ENCODE data around the gene GIPC2. TPM values are rescaled to one million over a fixed set of nuclear protein-coding genes. Genes with fewer than 3 reads are reported as not detected.

Gene GIPC2
- total and polyA plus RNA-seq, 2 of the 4 experiments (the other 2 are of a cell fraction): 0.07 to 0.18 TPM

GRCh38 chr1:78146205-78146771, 100.5 kb downstream of the GIPC2 start:
- no peak overlapping the region for H2BK5ac ChIP-seq (ENCODE audit: low read depth, low read length, poor library complexity, severe bottlenecking)
- no peak overlapping the region for H2AFZ ChIP-seq (replicated peaks; ENCODE audit: low read length, poor library complexity)
- no peak overlapping the region for H3K9ac ChIP-seq (ENCODE audit: low read depth, low read length)
- no peak overlapping the region for H3K4me3 ChIP-seq (ENCODE audit: insufficient read depth, low read depth, low read length)
- no peaks in the 10 kb centered on the region for H3K36me3 ChIP-seq (ENCODE audit: control insufficient read depth, insufficient read depth, low read length)
- intact Hi-C loops (cut with micrococcal nuclease) (loop anchor here (10.0 kb wide), 1 partner anchor 199 kb away; no protein-coding TSS in a partner anchor), dilution Hi-C loops (cut with HindIII; ENCODE audit: low sequenced_read_pairs, unreplicated experiment) (loop anchor here (10.0 kb wide), 1 partner anchor 459 kb away; no protein-coding TSS in a partner anchor), in situ Hi-C loops (cut with MboI; ENCODE audit: low sequenced_read_pairs) (no loop called here)
- no peaks in the 10 kb centered on the region for H3K9me1 ChIP-seq (ENCODE audit: insufficient read depth, low read length)
- H3K27ac ChIP-seq (ENCODE audit: insufficient read depth, low read length): no peak overlapping the region
- TF ChIP-seq FOS (IDR thresholded peaks at IDR 0.05; ENCODE audit: low read depth, low read length): peak; percentile 29; the same call in 1 of the 2 replicates
- TF ChIP-seq RCOR1 (IDR thresholded peaks at IDR 0.05; ENCODE audit: insufficient replicate concordance, low read length): no peak
- no peak for TF ChIP-seq ELK1 (IDR thresholded peaks at IDR 0.05; ENCODE audit: borderline replicate concordance, low read depth, low read length)
- H3K14ac ChIP-seq (replicated peaks; ENCODE audit: low read depth, low read length): no peak overlapping the region
- no peak for DNase-seq
- ChIA-PET CTCF (interaction anchor here (0.6 to 4.4 kb wide), 5 partner anchors 15 to 477 kb away, joined by 3 to 32 read pairs (median 5); no protein-coding TSS in a partner anchor), POLR2A (ENCODE audit: unreplicated experiment) (no interaction called here)
- H3K56ac ChIP-seq (ENCODE audit: extremely low read depth, insufficient read depth, low read length): no peak overlapping the region
- H3K18ac ChIP-seq (ENCODE audit: low read depth, low read length): peak overlapping the region; percentile 79; the same call in 1 of the 2 replicates
- H3K9me3 ChIP-seq (ENCODE audit: control insufficient read depth, insufficient read depth, low read length): no peaks in the 10 kb centered on the region
- H2BK20ac ChIP-seq (ENCODE audit: low read depth, low read length): peak overlapping the region; percentile 32; the same call in 1 of the 2 replicates
- no peaks in the 10 kb centered on the region; the same call in 1 of the 2 replicates for H3K4me1 ChIP-seq (ENCODE audit: control insufficient read depth, insufficient read depth, low read length)
- H2BK120ac ChIP-seq (ENCODE audit: low read depth, low read length): no peak overlapping the region
- no peak overlapping the region for H2AK5ac ChIP-seq (ENCODE audit: low read depth, low read length)
- no CpG with 5 or more reads among the region's 2 CpGs for WGBS, 2 experiments (ENCODE audit: extremely low coverage in 2 of 2, insufficient read length in 1 of 2)
- ATAC-seq (ENCODE audit: low read depth): no peak
- H3K4me2 ChIP-seq (ENCODE audit: low read depth, low read length): no peak overlapping the region
- BruUV-seq (replicated peaks): no TSS peak
- no peaks in the 10 kb centered on the region for H3K79me1 ChIP-seq (ENCODE audit: low read depth in 1 of 2, low read length in 2 of 2)
- H3K4ac ChIP-seq (ENCODE audit: low read depth, low read length): no peak overlapping the region; the same call in 1 of the 2 replicates
- no peak overlapping the region for H3K23ac ChIP-seq (ENCODE audit: low read depth, low read length)
- no peak overlapping the region for H4K91ac ChIP-seq (ENCODE audit: insufficient read depth, low read depth, low read length)
- H4K20me1 ChIP-seq (ENCODE audit: insufficient read depth, low read length): no peaks in the 10 kb centered on the region
- 0 out of 4 replicates have a peak overlapping the region, but pooled peaks of 1 of the 2 experiments have one; percentile 35 for H4K8ac ChIP-seq (ENCODE audit: low read depth in 2 of 2, low read length in 2 of 2)
- H4K5ac ChIP-seq (ENCODE audit: low read depth, low read length): no peak overlapping the region
- 0 out of 3 replicates have a peak overlapping the region, but pooled peaks have one; percentile 76 for H2BK15ac ChIP-seq (ENCODE audit: low read depth, low read length)
- no peaks in the 10 kb centered on the region for H3K27me3 ChIP-seq (ENCODE audit: control insufficient read depth, insufficient read depth, low read length)
- H2AK9ac ChIP-seq (replicated peaks; ENCODE audit: low read depth, low read length, poor library complexity): no peak overlapping the region

Data from IMR-90 (cell line).